ENCODE data around the gene RARRES2.
"Not testable (repeated sequence)": the region's sequence is repeated elsewhere in the genome, so short reads cannot be mapped to it uniquely, and the experiment has no call there.

DNA sequence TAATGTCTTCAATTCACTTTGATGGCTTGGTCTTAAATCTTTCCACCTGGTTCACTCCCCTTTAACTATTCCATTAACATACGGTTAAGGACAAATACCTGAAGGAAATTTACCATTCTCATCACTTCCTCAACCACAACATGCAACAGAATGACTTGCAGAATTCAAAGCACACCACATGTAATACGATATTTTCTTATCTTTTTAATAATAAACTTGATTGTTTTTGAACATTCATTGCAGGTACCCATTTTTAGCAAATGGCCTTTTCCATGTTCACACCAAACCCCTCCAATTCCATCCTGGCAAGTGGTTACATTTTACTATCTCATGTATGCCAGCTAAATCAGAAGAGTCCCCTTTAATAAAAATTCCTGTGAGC is 35.5 kb downstream of the RARRES2 start:
- TF ChIP-seq, protein P1, sequence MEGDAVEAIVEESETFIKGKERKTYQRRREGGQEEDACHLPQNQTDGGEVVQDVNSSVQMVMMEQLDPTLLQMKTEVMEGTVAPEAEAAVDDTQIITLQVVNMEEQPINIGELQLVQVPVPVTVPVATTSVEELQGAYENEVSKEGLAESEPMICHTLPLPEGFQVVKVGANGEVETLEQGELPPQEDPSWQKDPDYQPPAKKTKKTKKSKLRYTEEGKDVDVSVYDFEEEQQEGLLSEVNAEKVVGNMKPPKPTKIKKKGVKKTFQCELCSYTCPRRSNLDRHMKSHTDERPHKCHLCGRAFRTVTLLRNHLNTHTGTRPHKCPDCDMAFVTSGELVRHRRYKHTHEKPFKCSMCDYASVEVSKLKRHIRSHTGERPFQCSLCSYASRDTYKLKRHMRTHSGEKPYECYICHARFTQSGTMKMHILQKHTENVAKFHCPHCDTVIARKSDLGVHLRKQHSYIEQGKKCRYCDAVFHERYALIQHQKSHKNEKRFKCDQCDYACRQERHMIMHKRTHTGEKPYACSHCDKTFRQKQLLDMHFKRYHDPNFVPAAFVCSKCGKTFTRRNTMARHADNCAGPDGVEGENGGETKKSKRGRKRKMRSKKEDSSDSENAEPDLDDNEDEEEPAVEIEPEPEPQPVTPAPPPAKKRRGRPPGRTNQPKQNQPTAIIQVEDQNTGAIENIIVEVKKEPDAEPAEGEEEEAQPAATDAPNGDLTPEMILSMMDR (IDR thresholded peaks at IDR 0.05): not testable (repeated sequence)
- TF ChIP-seq POLR2AphosphoS5 (IDR thresholded peaks at IDR 0.05; ENCODE audit: low read depth, low read length); FOSL2 (IDR thresholded peaks at IDR 0.05; ENCODE audit: borderline replicate concordance, low read depth); TAF1 (IDR thresholded peaks at IDR 0.05; ENCODE audit: borderline replicate concordance, low read depth, low read length); TCF12 (IDR thresholded peaks at IDR 0.05): not testable (repeated sequence)
- TF ChIP-seq, protein P2, sequence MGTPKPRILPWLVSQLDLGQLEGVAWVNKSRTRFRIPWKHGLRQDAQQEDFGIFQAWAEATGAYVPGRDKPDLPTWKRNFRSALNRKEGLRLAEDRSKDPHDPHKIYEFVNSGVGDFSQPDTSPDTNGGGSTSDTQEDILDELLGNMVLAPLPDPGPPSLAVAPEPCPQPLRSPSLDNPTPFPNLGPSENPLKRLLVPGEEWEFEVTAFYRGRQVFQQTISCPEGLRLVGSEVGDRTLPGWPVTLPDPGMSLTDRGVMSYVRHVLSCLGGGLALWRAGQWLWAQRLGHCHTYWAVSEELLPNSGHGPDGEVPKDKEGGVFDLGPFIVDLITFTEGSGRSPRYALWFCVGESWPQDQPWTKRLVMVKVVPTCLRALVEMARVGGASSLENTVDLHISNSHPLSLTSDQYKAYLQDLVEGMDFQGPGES (IDR thresholded peaks at IDR 0.05; ENCODE audit: low read depth, low read length): not testable (repeated sequence)
- TF ChIP-seq, protein P3, sequence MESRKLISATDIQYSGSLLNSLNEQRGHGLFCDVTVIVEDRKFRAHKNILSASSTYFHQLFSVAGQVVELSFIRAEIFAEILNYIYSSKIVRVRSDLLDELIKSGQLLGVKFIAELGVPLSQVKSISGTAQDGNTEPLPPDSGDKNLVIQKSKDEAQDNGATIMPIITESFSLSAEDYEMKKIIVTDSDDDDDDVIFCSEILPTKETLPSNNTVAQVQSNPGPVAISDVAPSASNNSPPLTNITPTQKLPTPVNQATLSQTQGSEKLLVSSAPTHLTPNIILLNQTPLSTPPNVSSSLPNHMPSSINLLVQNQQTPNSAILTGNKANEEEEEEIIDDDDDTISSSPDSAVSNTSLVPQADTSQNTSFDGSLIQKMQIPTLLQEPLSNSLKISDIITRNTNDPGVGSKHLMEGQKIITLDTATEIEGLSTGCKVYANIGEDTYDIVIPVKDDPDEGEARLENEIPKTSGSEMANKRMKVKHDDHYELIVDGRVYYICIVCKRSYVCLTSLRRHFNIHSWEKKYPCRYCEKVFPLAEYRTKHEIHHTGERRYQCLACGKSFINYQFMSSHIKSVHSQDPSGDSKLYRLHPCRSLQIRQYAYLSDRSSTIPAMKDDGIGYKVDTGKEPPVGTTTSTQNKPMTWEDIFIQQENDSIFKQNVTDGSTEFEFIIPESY (IDR thresholded peaks at IDR 0.05; ENCODE audit: borderline replicate concordance, low read depth): not testable (repeated sequence)
- TF ChIP-seq, protein P4, sequence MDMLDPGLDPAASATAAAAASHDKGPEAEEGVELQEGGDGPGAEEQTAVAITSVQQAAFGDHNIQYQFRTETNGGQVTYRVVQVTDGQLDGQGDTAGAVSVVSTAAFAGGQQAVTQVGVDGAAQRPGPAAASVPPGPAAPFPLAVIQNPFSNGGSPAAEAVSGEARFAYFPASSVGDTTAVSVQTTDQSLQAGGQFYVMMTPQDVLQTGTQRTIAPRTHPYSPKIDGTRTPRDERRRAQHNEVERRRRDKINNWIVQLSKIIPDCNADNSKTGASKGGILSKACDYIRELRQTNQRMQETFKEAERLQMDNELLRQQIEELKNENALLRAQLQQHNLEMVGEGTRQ (IDR thresholded peaks at IDR 0.05; ENCODE audit: borderline replicate concordance, low read depth, low read length): not testable (repeated sequence)

All from SK-N-SH (cell line).